NCI-H748 (cell line): ENCODE results near the gene LBHD2.

ENCODE experiments used
- DNase-seq: peaks from one replicate; lab custom pipeline; 2025; ENCODE audit not compliant: unreplicated experiment; lab: John Stamatoyannopoulos, UW

LBHD2 gene

DNA sequence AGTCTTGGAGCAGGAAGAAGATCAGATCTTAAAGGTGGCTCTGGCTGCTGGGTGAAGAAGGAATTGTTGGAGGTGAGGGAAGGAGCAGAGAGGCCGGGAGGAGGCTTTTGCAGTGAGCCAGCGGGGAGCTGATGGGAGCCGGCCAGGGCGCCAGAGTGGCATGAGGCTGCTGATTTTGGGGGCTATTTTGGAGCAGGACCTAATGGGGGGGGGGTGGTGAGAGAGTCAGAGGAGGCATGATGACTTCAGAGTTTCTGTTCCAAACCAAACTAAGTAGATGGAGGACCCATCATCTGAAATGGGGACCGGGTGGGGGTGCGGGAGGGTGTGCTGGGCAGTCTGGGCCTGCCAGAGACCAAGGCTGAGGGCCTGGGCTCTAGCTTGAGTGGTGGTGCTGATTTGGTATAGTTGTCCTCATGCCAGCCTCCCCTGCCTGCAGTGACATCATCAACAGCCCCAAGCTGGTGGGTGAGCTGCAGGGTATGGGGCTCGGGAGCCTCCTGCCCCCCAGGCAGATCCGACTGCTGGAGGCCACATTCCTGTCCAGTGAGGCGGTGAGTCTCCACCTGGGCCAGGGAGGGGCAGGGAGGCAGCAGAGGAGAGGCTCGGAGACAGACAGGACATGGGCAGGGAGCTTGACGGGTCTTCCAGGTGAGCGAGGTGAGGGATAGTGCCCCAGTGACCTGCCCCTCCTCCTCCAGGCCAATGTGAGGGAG is 45.4 kb downstream of the LBHD2 start:
- DNase-seq = no peak

- DNase-seq = no peak
Observed at GRCh38 chr14:103130017-103130764, 46.2 kb downstream of the LBHD2 start.

DNA sequence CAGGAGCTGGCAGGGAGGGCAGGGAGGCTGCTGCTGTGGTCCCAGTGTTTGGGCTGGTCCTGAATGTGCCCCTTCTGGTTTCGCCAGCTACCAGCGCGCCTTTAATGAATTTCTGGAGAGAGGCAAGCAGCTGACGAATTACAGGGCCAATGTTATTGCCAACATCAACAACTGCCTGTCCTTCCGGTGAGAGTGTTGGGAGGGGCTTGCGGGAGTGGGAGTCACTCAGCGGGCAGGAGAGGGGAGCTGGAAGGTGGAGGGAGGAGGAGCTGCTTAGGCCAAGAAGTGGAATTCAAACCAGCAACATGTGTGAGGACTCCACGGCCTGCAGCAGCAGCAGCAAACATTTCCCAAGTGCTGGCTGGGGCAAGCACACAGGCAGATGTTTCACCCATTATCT is 47.0 kb downstream of the LBHD2 start:
- DNase-seq = peak; percentile 34

- no peak for DNase-seq
Observed at GRCh38 chr14:103131580-103131979, 47.6 kb downstream of the LBHD2 start.

DNA sequence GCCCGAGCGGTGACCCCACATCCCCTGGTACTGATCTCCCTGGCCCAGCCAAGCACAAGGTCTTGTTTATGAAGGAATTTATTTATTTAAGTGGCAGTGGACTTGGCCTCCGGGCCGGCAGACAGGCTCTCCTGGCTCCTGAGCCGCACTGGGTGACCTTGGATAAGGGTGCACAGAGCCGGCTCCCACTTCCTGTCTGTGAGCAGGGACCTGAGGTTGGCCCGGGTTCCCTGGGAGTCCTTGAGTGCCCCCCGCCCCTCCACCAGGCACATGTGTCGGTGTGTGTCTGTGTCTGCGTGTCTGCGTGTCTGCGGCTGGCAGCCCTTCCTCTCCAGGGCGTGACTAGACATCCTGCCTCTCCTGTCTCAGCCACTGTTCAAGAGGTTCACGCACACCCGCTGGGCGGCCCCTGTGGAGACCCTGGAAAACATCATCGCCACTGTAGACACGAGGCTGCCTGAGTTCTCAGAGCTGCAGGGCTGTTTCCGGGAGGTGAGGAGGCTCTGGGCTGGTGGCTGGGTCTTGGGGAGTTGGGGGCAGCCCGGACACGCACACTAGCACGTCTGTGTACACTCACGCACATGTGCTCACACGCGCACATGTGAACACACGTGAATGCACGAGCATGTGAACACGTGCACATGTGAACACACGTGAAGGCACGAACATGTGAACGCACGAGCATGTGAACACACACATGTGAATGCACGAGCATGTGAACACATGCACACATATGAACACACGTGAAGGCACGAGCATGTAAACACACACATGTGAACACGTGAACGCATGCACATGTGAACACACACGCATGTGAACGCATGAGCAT is 48.6 kb downstream of the LBHD2 start:
- DNase-seq = no peak

DNA sequence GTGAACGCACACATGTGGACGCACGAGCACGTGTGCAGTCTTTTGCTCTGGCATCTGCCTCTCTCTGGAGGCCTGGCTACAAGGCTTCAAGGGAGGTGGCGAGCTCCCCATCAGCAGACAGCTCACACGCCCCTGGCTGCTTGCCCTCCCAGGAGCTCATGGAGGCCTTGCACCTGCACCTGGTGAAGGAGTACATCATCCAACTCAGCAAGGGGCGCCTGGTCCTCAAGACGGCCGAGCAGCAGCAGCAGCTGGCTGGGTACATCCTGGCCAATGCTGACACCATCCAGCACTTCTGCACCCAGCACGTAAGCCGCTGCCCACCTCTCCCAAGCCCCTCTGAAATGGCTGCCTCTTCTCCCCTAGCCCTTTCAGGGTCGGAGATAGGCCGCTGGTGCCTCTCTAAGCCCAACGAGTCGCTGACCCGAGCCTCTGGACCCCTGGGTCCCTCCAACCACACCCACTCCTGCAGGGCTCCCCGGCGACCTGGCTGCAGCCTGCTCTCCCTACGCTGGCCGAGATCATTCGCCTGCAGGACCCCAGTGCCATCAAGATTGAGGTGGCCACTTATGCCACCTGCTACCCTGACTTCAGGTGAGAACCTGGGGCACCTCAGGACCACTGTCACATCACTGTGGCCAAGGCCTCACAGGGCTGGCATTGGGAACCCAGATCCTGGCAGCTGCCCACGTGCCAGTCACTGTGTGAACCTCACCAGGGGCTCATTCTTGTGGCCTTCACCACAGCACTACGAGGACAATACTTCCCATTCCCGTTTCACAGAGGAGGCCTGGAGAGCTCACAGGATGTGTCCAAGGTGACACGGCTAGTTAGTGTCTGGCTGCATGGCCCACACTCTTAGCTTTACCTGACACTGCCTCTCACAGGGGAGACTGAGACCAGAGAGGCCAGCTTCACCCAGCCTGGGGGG is 49.5 kb downstream of the LBHD2 start:
- DNase-seq = no peak

DNA sequence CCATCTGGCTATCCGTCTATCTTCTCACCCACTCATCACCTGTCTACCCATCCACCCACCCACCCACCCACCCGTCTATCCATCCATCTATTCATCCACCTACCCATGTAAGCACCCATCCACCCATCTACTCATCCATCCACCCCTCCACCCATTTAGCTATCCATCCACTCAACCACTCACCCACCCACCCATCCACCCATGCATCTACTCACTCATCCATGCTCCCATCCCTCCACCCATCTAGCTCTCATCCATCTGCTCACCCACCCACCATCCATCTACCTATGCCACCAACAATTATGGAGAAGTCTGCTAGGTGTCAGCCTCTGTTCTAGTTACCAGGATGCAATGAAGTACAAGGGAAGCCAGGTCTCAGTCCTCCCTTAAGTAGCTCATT is 50.4 kb downstream of the LBHD2 start:
- no peak for DNase-seq

DNA sequence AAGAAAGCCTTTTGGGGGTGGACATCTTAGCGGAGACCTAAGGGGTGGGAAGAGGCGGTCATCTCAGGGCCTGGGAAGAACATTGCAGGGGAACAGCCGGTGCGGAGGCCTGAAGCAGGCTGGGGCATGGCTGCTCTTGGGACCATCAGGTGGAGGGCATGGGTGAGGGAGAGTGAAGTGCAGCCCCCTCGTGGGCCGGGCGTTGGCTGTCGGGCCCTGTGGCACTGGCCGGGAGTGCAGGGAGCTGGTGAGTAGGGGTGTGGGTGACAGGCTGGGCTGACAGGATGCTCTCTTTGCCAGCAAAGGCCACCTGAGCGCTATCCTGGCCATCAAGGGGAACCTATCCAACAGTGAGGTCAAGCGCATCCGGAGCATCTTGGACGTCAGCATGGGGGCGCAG is 50.9 kb downstream of the LBHD2 start:
- no peak for DNase-seq

DNA sequence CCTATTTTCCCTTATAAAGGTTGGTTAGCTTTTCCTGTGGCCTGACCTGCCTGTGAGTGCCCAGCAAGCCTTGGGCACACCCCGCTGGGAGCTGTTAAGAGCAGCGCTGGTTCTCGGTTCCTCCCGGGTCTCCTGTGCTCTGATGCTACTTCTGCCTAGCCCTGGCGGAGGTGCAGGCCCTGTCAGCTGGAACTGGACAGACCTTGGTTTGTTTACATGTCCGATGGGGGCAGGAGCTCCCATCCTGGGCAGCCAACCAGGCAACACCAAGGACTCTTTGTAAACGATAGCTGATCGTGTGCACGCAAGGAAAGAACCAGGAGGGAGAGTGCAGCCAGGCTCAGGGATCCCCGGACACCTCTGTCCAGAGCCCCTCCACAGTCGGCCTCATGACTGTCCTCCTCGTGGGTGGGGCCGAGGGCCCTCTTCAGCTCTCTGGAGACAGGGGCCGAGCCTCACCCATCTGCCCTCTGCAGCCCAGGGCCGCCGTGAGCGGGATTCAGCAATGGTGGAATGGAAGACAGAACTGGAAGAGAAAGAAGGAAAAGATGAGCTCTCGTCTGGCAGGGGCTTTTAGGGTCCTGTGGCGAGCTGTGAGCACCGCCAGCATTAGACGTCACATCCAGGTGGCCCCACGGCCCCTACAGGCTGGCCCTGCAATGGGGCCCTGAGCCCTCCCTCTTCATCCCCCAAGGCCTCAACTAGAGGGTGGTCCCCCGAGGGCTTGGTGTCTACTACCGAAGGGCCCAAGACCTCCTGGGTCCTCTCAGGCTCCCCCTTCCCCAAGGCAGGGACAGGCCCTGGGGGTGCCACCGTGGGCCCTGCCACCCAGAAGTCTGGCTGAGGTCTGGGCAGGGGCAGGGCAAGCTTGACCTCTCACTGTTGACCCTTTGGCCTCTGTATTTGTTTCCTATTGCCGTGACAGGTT is 51.6 kb downstream of the LBHD2 start:
- DNase-seq = no peak

- DNase-seq = no peak
Observed at GRCh38 chr14:103136388-103137271, 52.6 kb downstream of the LBHD2 start.

DNA sequence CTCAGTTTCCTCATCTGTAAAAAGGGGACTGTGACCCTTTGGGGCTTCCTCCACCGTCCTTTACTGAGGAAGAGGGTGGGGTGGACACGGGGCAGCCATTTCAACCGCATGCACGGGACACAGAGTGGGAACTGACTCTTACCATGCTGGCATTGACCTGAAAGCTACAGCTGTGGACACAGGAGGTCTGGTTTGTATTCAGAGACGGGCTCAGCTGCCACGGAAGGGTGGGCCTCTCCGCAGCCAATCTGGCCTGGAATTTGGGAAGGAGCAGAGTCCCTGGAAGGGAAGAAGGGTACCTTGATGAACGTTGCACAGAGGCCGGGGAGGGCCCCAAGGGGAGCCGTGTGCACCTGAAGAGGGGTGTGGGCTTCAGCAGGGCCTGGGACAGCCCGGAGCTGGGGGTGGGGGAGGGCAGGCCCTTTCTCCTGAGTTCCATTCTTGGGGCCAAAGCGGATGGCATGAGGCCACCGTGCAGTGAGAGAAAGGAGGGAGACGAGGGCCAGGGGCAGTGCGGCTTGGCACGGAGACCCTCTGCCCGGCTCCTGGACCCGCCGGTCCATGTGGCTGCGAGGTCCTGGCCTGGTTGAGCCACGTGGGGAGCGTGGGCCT is 53.8 kb downstream of the LBHD2 start:
- no peak for DNase-seq

- no peak for DNase-seq
Observed at GRCh38 chr14:103138301-103139131, 54.5 kb downstream of the LBHD2 start.

GRCh38 chr14:103139132-103140025 is 55.4 kb downstream of the LBHD2 start:
- DNase-seq = no peak
